Astrocyte of the cerebellum (primary cell): ENCODE measurements around the gene FOXB2.

Experiments used
- DNase-seq: peaks from one replicate; pipeline ENCODE4 v3.0.0-alpha.2; 2011; ENCODE audit warnings: low read depth
- H3K4me3 ChIP-seq: 2 replicates; pipeline ENCODE4 v1.5.1; 2011; ENCODE audit warnings: mild to moderate bottlenecking, low read depth, low read length, moderate library complexity
- CTCF ChIP-seq: IDR thresholded peaks from 2 replicates; pipeline ENCODE4 v1.5.1; 2012; ENCODE audit warnings: low read length, low read depth, moderate library complexity, mild to moderate bottlenecking; ENCODE audit errors: missing control alignments
- in situ Hi-C: cut with HindIII; loops from 2 replicates; pipeline ENCODE4 v1.10.0; 2017; ENCODE audit warnings: low sequenced_read_pairs

FOXB2 gene

GRCh38 chr9:76988941-76989340 lies 30.5 kb upstream of the FOXB2 start:
- H3K4me3 ChIP-seq: no peak overlapping the region
- in situ Hi-C loops: no loop called here
- no peak for TF ChIP-seq CTCF
- DNase-seq: no peak

GRCh38 chr9:76989501-76989900 lies 30.0 kb upstream of the FOXB2 start:
- no peak overlapping the region for H3K4me3 ChIP-seq
- in situ Hi-C loops: no loop called here
- no peak for TF ChIP-seq CTCF
- no peak for DNase-seq

GRCh38 chr9:76996700-76997099 lies 22.8 kb upstream of the FOXB2 start:
- DNase-seq: no peak
- in situ Hi-C loops: no loop called here
- H3K4me3 ChIP-seq: no peak overlapping the region
- peak; percentile 85 for TF ChIP-seq CTCF

- DNase-seq: no peak
- in situ Hi-C loops: no loop called here
Observed at GRCh38 chr9:76999261-76999660, 20.2 kb upstream of the FOXB2 start.

GRCh38 chr9:77000330-77000729 lies 19.1 kb upstream of the FOXB2 start:
- DNase-seq: no peak
- no peak overlapping the region for H3K4me3 ChIP-seq
- in situ Hi-C loops: loop anchor here (5.0 kb wide), 1 partner anchor 188 kb away; no protein-coding TSS in a partner anchor
- TF ChIP-seq CTCF: no peak

More at GRCh38 chr9:76999261-76999660, 20.2 kb upstream of the FOXB2 start:
- no peak overlapping the region for H3K4me3 ChIP-seq
- no peak for TF ChIP-seq CTCF

- no peak for TF ChIP-seq CTCF
- no peak overlapping the region for H3K4me3 ChIP-seq
- in situ Hi-C loops: loop anchor here (5.0 kb wide), 1 partner anchor 191 kb away; no protein-coding TSS in a partner anchor
- DNase-seq: no peak
Observed at GRCh38 chr9:77003366-77003765, 16.1 kb upstream of the FOXB2 start.

- H3K4me3 ChIP-seq: no peak overlapping the region
Observed at GRCh38 chr9:77005216-77005615, 14.2 kb upstream of the FOXB2 start.

More at GRCh38 chr9:77005216-77005615, 14.2 kb upstream of the FOXB2 start:
- in situ Hi-C loops: no loop called here
- no peak for DNase-seq
- no peak for TF ChIP-seq CTCF
